ENCODE results near the gene MEGF6. TPM values are rescaled to one million over a fixed set of nuclear protein-coding genes. Genes with fewer than 3 reads are reported as not detected.

The MEGF6 gene
- total and polyA plus RNA-seq, 5 experiments from 2014 or later = 2.2 to 198 (median 3.5) TPM

GRCh38 chr1:3536420-3537195 is 74.7 kb downstream of the MEGF6 start:
- ATAC-seq = no peak
- no peaks in the 10 kb centered on the region for H3K27me3 Mint-ChIP-seq
- no peaks in the 10 kb centered on the region for H3K36me3 Mint-ChIP-seq
- POLR2A ChIA-PET = no interaction called here
- no peak for DNase-seq
- peak overlapping the region in 1 of 10 donors; percentile 33 for H3K27ac Mint-ChIP-seq
- peaks cover 1 to 11% (median 5%) of the 10 kb centered on the region in 4 donors for H3K4me1 Mint-ChIP-seq
- H3K9me3 Mint-ChIP-seq = no peaks in the 10 kb centered on the region
- no peak overlapping the region for H3K4me3 Mint-ChIP-seq

- H3K36me3 Mint-ChIP-seq = no peaks in the 10 kb centered on the region
Measured at GRCh38 chr1:3535732-3536131, 75.6 kb downstream of the MEGF6 start.

GRCh38 chr1:3534803-3535637 is 76.3 kb downstream of the MEGF6 start:
- Mint-ChIP-seq H3K27ac (peak overlapping the region in 1 of 10 donors; percentile 40), H3K4me1 (peaks cover 7 to 21% (median 11%) of the 10 kb centered on the region in 4 donors), H3K4me3 (peak overlapping the region in 1 of 10 donors; percentile 58), H3K9me3 (no peaks in the 10 kb centered on the region), H3K27me3 (no peaks in the 10 kb centered on the region), H3K36me3 (no peaks in the 10 kb centered on the region)
- DNase-seq = no peak
- no peak for ATAC-seq
- POLR2A ChIA-PET = interaction anchor here (0.6 kb wide), 1 partner anchor 93 kb away, joined by 4 read pairs; no protein-coding TSS in a partner anchor

More at GRCh38 chr1:3535732-3536131, 75.6 kb downstream of the MEGF6 start:
- H3K27me3 Mint-ChIP-seq = no peaks in the 10 kb centered on the region
- DNase-seq (no peak), ATAC-seq (no peak)
- no peak overlapping the region for H3K4me3 Mint-ChIP-seq
- POLR2A ChIA-PET = interaction anchor here (0.6 kb wide), 1 partner anchor 92 kb away, joined by 4 read pairs; no protein-coding TSS in a partner anchor
- peaks cover 3 to 15% (median 7%) of the 10 kb centered on the region in 4 donors for H3K4me1 Mint-ChIP-seq
- H3K27ac Mint-ChIP-seq = no peak overlapping the region
- no peaks in the 10 kb centered on the region for H3K9me3 Mint-ChIP-seq

GRCh38 chr1:3533067-3534048 is 78.0 kb downstream of the MEGF6 start:
- POLR2A ChIA-PET = interaction anchor here (1.1 kb wide), 1 partner anchor 24 kb away, joined by 3 read pairs; no protein-coding TSS in a partner anchor
- Mint-ChIP-seq H3K4me1 (peaks cover 10 to 27% (median 20%) of the 10 kb centered on the region in 4 donors), H3K4me3 (peak overlapping the region in 4 of 10 donors; percentile 18 to 63 (median 48)), H3K27ac (peak overlapping the region in 5 of 10 donors; percentile 36 to 76 (median 71)), H3K9me3 (no peaks in the 10 kb centered on the region), H3K36me3 (no peaks in the 10 kb centered on the region), H3K27me3 (no peaks in the 10 kb centered on the region)
- ATAC-seq = no peak
- DNase-seq = no peak

GRCh38 chr1:3531928-3532327 is 79.4 kb downstream of the MEGF6 start:
- no peaks in the 10 kb centered on the region for H3K27me3 Mint-ChIP-seq
- ATAC-seq (no peak), DNase-seq (no peak)
- H3K27ac Mint-ChIP-seq = peak overlapping the region in 8 of 10 donors; percentile 29 to 98 (median 70)
- peak overlapping the region in 9 of 10 donors; percentile 7 to 89 (median 82) for H3K4me3 Mint-ChIP-seq
- H3K36me3 Mint-ChIP-seq = no peaks in the 10 kb centered on the region
- POLR2A ChIA-PET = interaction anchor here (0.7 to 2.9 kb wide), 11 partner anchors 8 to 146 kb away, joined by 3 to 12 read pairs (median 3); partner anchors contain the start of gene TPRG1L
- no peaks in the 10 kb centered on the region for H3K9me3 Mint-ChIP-seq
- H3K4me1 Mint-ChIP-seq = peaks cover 10 to 28% (median 18%) of the 10 kb centered on the region in 4 donors

- DNase-seq = peak; percentile 65 to 91 (median 80)
- ATAC-seq = peak; percentile 85
- H3K9me3 Mint-ChIP-seq = no peaks in the 10 kb centered on the region
- POLR2A ChIA-PET = interaction anchor here (0.7 to 2.9 kb wide), 11 partner anchors 9 to 147 kb away, joined by 3 to 12 read pairs (median 3); partner anchors contain the start of gene TPRG1L
- H3K27ac Mint-ChIP-seq = peak overlapping the region; percentile 71 to 99 (median 94)
- no peaks in the 10 kb centered on the region for H3K27me3 Mint-ChIP-seq
- peak overlapping the region; percentile 84 to 95 (median 89) for H3K4me3 Mint-ChIP-seq
- H3K4me1 Mint-ChIP-seq = peaks cover 10 to 30% (median 18%) of the 10 kb centered on the region in 4 donors
- no peaks in the 10 kb centered on the region for H3K36me3 Mint-ChIP-seq
Measured at GRCh38 chr1:3530926-3531818, 80.1 kb downstream of the MEGF6 start.

- peak overlapping the region; percentile 37 to 88 (median 74) for H3K27ac Mint-ChIP-seq
- no peaks in the 10 kb centered on the region for H3K36me3 Mint-ChIP-seq
- H3K4me3 Mint-ChIP-seq = peak overlapping the region; percentile 81 to 89 (median 84)
- H3K4me1 Mint-ChIP-seq = peaks cover 10 to 30% (median 18%) of the 10 kb centered on the region in 4 donors
- DNase-seq = peak in 1 of 10 donors; percentile 15
- H3K9me3 Mint-ChIP-seq = no peaks in the 10 kb centered on the region
- H3K27me3 Mint-ChIP-seq = no peaks in the 10 kb centered on the region
- ATAC-seq = no peak
- POLR2A ChIA-PET = interaction anchor here (0.7 to 2.9 kb wide), 6 partner anchors 9 to 94 kb away, joined by 3 to 12 read pairs (median 5); partner anchors contain the start of gene TPRG1L
Measured at GRCh38 chr1:3530086-3530925, 81.0 kb downstream of the MEGF6 start.

- Mint-ChIP-seq H3K4me1 (peaks cover 11 to 34% (median 21%) of the 10 kb centered on the region in 4 donors), H3K4me3 (peak overlapping the region in 9 of 10 donors; percentile 81 to 89 (median 84)), H3K27ac (peak overlapping the region in 4 of 10 donors; percentile 15 to 75 (median 48)), H3K9me3 (no peaks in the 10 kb centered on the region), H3K36me3 (no peaks in the 10 kb centered on the region), H3K27me3 (no peaks in the 10 kb centered on the region)
- POLR2A ChIA-PET = interaction anchor here (0.6 to 2.9 kb wide), 9 partner anchors 8 to 95 kb away, joined by 3 to 12 read pairs (median 3); partner anchors contain the start of gene TPRG1L
- no peak for ATAC-seq
- no peak for DNase-seq
Measured at GRCh38 chr1:3529099-3529729, 82.1 kb downstream of the MEGF6 start.

GRCh38 chr1:3527774-3528173 is 83.5 kb downstream of the MEGF6 start:
- H3K27ac Mint-ChIP-seq = peak overlapping the region in 2 of 10 donors; percentile 48 to 76
- H3K27me3 Mint-ChIP-seq = no peaks in the 10 kb centered on the region
- ATAC-seq (no peak), DNase-seq (no peak)
- H3K4me1 Mint-ChIP-seq = peaks cover 10 to 36% (median 22%) of the 10 kb centered on the region in 4 donors
- H3K4me3 Mint-ChIP-seq = no peak overlapping the region
- no peaks in the 10 kb centered on the region for H3K36me3 Mint-ChIP-seq
- POLR2A ChIA-PET = interaction anchor here (1.3 kb wide), 1 partner anchor 9 kb away, joined by 3 read pairs; no protein-coding TSS in a partner anchor
- H3K9me3 Mint-ChIP-seq = no peaks in the 10 kb centered on the region

Measured in naive thymus-derived CD8-positive, alpha-beta T cell (primary cell).